Measurements from ENCODE around the gene XYLB.
A peak's percentile ranks its signal among the peaks of the same experiment; 100 is the strongest.
"Not testable (repeated sequence)": the region's sequence is repeated elsewhere in the genome, so short reads cannot be mapped to it uniquely, and the experiment has no call there.

XYLB gene

DNA sequence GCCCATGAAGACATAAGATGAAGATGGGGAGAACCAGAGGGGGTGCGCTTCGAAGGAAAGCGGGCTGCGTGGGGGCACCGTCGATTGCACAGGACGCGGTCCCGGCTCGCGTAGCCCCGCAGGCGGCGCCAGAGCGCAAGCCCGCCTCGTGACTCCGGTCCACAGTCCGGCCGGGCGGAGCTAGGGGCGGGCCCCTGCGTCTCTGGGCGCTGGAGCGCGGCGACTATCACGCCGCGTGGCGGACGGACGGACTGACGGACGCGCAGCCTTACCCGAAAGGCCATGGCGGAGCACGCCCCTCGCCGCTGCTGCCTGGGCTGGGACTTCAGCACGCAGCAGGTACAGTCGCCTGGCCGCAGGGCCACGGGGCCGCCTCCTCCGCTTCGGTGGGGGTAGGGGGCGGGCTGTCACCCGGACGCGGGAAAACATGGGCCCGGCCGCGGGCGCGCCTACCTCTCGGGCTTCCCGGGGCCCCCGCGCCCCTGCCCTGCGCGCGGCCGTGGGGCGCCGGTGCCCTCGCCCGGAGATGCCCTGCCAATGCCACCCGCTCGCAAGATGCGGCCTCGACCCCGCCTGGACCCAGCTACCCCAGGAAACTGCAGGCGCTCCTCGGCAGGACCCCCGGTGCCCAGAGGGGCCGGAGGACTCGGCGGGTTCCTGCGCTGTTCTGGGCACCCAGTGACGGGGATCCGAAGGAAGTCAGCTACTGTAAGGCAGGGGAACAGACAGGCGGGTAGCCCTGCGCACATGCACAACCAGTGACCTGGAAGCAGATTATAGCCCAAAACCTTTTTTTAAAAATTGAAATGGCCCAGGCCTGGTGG lies at the start of gene XYLB:
XYLB (plus strand) TSS at position 199 of the 824 bp plus-strand sequence; CDS start at position 283, 84 bp downstream.
- DNase-seq (ENCODE audit: low read depth) = peak; percentile 74

GRCh38 chr3:38297053-38297452 lies 49.5 kb upstream of the XYLB start:
- DNase-seq (ENCODE audit: low read depth) = not testable (repeated sequence)

GRCh38 chr3:38297537-38297936 lies 49.0 kb upstream of the XYLB start:
- DNase-seq (ENCODE audit: low read depth) = no peak

DNA sequence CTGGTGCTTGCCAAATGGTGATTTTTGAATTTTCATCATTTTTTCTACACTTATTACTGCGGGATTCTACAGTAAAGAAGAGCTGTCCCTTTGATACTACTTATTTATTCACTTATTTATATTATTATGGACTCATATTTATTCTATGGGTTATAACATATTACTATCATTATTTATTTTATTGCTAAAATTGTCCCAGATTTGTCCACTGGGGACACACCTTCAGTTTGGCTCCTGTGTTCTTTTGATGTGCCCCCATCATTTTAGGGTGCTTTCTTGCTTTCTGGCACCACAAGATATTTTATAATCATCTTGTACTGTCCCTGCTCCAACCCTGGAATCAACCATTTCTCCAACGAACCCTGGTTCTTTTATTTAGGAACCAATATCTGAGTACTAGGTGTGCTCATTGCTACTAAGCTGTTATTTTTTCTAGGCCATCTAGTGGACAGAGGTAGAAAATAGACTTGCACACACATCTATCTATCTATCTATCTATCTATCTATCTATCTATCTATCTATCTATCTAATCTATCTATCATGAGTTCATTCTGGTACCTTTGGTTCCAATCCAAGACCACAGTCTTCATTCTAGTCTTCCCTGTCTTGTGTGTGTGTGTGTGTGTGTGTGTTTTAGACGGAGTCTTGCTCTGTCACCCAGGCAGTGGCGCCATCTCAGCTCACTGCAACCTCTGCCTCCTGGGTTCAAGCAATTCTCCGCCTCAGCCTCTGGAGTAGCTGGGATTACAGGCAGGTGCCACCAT lies 48.5 kb upstream of the XYLB start:
- DNase-seq (ENCODE audit: low read depth) = no peak

DNA sequence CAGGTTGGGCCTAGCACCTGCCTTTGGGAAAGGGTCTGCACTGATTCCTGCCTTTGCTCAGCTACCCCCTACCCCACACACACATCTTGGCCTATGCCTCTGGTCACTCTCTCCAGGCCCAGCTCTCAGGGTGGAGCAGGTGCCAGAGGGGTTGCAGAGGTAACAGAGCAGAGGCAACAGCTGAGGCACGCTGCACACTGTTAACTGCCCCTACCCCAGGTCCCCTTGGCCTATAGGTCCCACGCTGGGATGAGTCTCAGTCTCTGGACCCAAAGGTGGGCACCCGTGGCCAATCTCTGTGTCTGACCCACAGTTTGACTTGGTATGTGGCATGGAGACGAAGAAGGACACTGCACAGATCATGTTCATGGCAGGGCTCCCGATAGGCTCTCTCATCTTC lies 39.6 kb upstream of the XYLB start:
- DNase-seq (ENCODE audit: low read depth) = no peak

DNA sequence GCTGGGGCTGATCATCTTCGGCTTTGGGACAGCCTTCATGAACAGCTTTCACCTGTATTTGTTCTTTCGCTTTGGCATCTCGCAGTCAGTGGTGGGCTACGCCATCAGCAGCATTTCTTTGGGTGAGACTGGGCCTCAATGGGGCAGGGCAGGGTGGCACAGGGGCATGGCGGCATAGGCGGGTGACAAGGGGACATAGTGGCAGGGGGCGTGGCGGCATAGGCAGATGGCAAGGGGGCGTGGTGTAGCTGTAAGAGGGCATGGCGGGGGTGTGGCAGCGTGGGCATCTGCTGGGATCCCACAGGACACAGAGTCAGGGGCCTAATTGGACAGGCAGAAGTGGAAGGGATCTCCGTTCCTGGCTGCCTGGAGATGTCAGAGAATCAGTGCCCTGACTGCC lies 39.0 kb upstream of the XYLB start:
- no peak for DNase-seq (ENCODE audit: low read depth)

DNA sequence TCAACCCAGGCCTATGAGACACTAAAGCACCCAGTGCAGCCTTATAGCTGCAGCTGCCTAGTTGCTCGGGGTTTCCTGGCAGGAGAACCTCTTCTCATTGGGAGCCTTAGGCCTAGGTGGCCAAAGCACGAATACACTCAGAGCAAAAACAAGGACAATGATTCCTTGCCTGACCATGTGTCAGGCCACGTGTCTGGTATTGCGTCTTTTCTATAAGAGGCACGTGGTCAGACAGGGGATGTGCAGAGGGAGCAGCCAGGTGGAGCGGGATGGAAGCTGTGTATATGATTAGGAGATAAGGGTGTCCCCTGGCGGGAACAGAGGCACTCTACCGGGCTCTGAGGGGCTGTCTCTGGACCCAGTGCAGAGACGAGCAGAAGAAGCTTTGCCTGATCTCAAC lies 38.1 kb upstream of the XYLB start:
- DNase-seq (ENCODE audit: low read depth) = no peak

DNA sequence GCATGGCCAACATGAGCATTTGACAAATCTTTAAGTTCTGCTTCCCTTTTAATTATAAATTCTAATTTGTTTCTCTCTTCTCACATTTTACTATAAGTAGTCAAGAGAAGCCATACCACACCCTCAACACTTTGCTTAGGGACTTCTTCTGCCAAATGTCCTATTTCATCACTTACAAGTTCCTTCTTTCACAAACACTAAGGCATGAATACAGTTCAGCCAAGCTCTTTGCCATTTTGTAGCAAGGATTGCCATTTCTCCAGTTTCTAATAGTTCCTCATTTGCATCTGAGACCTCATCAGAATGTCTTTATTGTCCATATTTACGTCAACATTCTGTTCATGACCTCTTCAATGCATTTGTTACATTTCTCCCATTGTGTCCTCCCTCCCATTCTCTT lies 35.1 kb upstream of the XYLB start:
- DNase-seq (ENCODE audit: low read depth) = no peak

GRCh38 chr3:38311941-38312340 lies 34.6 kb upstream of the XYLB start:
- DNase-seq (ENCODE audit: low read depth) = no peak

DNA sequence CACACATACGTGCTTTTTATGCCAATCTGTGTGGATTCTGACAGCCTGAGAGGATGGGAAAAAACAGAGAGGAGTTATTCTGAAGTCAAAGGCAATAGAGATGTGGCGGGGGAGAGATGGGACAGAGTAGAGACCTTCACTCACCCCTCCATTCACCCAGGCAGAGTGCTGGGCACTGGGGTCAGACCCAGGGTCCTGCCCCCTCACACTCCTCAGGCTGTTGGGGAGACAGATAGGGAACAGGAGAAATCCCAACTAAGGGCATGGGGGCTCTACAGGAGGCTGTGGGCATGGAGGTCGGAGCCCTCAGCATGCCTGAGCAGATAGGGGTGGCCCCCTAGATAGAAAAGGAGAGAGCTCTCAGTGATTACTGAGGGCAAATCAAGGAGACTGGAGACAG lies 34.2 kb upstream of the XYLB start:
- no peak for DNase-seq (ENCODE audit: low read depth)

DNA sequence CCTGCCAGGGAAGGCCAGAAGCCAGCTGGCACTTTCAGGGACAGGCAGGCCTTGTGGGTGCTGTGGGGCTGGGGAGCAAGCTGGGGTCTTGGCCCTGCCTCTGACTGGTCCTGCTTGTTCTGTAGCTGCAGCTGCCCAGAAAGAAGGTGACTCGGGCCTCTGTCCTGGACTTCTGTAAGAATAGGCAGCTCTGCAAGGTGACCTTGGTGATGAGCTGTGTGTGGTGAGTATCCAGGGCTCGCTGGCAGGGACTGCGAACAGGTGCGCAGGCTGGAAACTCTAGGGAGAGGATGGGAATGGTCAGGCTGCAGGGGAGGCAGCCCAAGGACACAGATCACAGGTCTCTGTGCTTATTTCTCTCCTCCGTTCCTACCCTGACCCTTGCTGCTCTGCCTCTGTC lies 33.3 kb upstream of the XYLB start:
- DNase-seq (ENCODE audit: low read depth) = no peak

DNA sequence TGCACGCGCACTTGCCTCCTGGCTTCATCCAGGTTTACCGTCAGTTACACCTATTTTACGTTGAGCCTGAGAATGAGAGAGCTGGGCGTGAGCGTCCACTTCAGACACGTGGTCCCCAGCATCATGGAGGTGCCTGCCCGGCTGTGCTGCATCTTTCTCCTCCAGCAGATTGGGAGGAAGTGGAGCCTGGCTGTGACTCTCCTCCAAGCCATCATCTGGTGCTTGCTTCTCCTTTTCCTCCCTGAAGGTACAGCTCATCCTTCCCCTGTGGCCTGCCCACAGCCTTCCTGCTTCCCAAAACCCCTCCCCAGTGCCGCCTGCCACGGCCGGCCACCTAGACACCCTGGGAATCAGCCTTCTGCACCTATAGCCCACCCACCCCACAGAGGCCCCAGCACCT lies 32.9 kb upstream of the XYLB start:
- no peak for DNase-seq (ENCODE audit: low read depth)

DNA sequence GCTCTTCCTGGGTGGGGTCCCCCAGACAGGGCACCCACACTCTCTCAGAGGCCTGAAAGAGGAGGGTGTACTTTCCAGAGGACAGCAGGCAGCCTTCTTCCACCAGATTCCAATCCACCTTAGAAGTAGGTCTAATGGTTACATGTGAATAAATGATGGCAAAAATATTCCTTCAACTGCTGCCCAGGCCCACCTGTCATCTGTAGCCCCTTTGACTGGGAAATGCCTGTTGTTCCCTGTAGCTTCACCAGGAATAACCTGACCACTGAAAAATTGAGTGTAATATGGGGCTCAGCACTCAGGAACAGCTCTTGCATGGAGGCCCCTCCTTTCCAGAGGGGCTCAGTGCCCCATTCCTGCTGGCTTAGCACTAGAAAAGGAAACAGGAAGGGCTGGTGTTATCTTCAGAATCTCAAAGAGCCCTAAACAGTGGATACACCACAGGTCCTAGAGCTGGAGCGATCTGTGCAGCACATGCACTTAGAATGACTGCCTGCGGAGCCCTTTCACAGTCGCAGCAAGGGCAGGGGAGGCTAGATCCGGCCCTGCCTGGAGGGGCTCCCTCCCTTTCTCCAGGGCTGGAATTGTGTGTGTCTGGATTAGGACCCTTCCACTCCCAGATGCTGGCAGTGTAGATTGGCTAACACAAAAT lies 32.3 kb upstream of the XYLB start:
- DNase-seq (ENCODE audit: low read depth) = peak; percentile 25

DNA sequence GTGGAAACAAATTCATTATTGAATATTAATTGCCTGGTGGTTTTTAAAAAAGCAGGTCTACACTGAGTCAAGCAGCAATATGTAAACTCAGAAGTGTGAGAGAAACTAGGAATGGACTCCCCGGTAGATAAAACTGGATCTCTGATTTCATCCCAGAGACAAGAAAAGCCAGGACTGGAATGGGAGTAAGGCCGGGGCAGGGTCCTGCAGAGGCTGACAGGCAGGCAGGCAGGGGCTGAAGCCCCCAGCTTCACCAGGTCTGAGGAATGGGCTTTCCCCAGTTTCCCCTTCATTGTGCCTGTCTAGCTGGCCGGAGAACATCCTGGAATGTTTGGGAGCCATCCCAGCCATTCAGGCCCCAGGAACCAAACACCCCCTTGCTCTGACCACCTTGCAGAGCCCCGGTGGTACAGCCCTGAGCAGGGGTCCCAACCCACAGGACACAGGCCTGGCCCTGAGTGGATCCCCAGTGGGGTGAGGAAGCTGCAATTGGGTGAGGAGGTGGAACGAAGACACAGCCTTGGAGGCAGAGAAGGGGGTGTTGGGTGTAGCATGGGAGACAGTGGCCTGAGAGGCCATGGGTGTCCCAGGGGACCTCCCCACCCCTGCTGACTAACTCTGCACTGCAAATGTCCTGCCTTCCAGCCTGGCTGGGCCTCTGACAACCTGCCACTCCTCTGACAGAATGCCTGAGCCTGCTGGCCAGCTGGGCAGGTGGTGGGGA lies 31.7 kb upstream of the XYLB start:
- DNase-seq (ENCODE audit: low read depth) = no peak

DNA sequence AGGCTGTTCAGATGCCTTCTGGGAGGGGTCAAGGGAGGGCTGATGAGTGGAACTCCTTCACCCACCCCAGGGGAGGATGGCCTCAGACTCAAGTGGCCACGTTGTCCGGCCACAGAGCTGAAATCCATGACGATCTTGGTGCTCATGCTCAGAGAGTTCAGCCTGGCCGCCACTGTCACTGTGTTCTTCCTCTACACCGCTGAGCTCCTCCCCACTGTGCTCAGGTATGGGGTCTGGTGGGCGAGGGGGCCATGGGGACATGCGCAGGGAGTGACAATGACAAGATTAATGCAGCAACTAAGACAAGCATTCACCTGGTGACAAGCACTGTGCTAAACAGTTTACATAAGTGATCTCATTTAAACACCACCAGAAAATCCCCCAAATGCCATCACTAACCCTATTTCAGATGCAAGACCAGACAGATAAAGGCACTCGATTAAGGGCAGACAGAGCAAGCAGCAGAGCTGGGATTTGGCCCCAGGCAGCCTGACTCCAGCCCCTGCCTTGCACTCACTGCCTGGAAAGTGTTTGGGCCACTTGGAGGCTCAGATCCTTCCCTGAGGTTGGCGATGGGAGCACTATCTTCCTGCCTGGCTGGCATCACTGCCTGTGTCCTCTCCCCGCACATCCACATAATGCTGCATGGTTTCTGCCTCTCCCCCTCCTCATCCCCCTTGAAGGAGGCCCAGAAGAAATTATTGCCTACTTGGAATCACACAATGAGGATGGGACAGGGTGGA lies 30.9 kb upstream of the XYLB start:
- no peak for DNase-seq (ENCODE audit: low read depth)

GRCh38 chr3:38316356-38317191 lies 30.0 kb upstream of the XYLB start:
- DNase-seq (ENCODE audit: low read depth) = no peak

DNA sequence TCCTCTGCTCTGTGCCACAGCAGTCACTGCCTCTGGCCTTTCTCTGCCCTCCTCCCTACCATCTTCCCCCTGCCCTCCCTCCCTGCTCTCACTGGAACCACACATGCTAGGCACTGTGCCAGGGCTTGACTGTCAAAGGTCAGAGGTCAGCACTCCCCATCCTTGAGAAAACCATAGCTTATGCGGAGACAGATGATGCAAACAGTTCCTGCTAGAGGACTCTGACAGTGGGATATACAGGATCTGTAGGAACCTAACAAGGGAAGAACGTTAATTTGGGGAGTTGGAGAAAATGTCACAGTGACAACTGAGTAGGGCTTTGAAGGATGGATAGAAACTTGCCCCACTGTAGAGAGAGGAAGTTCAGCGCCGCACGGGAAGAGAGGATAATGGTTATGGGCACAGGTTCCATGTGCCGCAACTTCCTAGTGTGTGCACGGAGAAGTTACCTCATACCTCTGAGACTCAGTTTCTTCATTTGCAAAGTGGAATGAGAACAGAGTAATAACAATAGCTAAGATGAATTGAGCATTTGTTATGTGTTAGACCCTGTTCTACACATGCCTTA lies 29.3 kb upstream of the XYLB start:
- no peak for DNase-seq (ENCODE audit: low read depth)

GRCh38 chr3:38318766-38319671 lies 27.6 kb upstream of the XYLB start:
- DNase-seq (ENCODE audit: low read depth) = no peak

DNA sequence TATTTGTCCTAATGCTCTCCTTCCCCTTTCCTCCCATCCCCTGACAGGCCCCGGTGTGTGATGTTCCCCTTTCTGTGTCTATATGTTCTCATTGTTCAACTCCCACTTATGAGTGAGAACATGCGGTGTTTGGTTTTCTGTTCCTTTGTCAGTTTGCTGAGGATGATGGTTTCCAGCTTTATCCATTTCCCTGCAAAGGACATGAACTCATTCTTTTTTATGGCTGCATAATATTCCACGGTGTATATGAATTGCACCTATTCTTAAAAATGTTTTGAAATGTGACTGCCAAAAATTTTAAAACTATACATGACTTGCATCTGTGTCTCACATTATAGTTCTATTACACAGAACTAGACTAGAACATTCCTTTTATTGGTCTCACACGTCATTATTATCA lies 25.9 kb upstream of the XYLB start:
- not testable (repeated sequence) for DNase-seq (ENCODE audit: low read depth)
